Liver (tissue), 9 donors: Measurements from ENCODE around the gene TBC1D5. TPM values are rescaled to one million over a fixed set of nuclear protein-coding genes. Genes with fewer than 3 reads are reported as not detected.

Experiments
- DNase-seq: peaks from one replicate; pipeline ENCODE4 v3.0.0-alpha.2; 2017; ENCODE audit warnings: low spot score
- H3K27ac ChIP-seq, 2 donors: one replicate each; pipeline ENCODE4 v1.7.0; 2013; ENCODE audit warnings: inconsistent platforms in 2 of 2, low read length in 2 of 2, control low read depth in 1 of 2, low read depth in 1 of 2, mild to moderate bottlenecking in 1 of 2
- H3K27me3 ChIP-seq, 4 donors: one replicate each; pipeline versions ENCODE4 v1.6.1 to v1.7.0; 2013; ENCODE audit warnings: low read length in 3 of 4, inconsistent platforms in 1 of 4, mild to moderate bottlenecking in 1 of 4, moderate library complexity in 1 of 4; ENCODE audit not compliant: control insufficient read depth in 4 of 4, insufficient read depth in 4 of 4
- H3K36me3 ChIP-seq, 4 donors: one replicate each; pipeline versions ENCODE4 v1.6.1 to v1.7.0; 2013; ENCODE audit warnings: low read length in 3 of 4, mild to moderate bottlenecking in 3 of 4, low read depth in 1 of 4, moderate library complexity in 1 of 4; ENCODE audit not compliant: control insufficient read depth in 4 of 4, insufficient read depth in 3 of 4
- H3K4me1 ChIP-seq, 4 donors: one replicate each; pipeline versions ENCODE4 v1.6.1 to v1.7.0; 2013; ENCODE audit warnings: low read length in 3 of 4, mild to moderate bottlenecking in 3 of 4, moderate library complexity in 1 of 4; ENCODE audit not compliant: control insufficient read depth in 4 of 4, insufficient read depth in 4 of 4
- H3K4me3 ChIP-seq, 3 donors: one replicate each; pipeline versions ENCODE4 v1.6.1 to v1.7.0; 2013; ENCODE audit warnings: low read length in 3 of 3, control low read depth in 1 of 3, low read depth in 1 of 3, mild to moderate bottlenecking in 1 of 3
- H3K9ac ChIP-seq, 2 donors: one replicate each; pipeline ENCODE4 v1.7.0; 2013; ENCODE audit warnings: low read length in 2 of 2, mild to moderate bottlenecking in 2 of 2, moderate library complexity in 2 of 2, control low read depth in 1 of 2, low read depth in 1 of 2
- H3K9me3 ChIP-seq, 4 donors: one replicate each; pipeline versions ENCODE4 v1.6.1 to v1.7.0; 2013; ENCODE audit warnings: low read length in 3 of 4; ENCODE audit not compliant: control insufficient read depth in 4 of 4
- ATF3 ChIP-seq: IDR thresholded peaks from 2 replicates; pipeline ENCODE4 v1.6.1; 2016; ENCODE audit warnings: antibody characterized with exemption
- CTCF ChIP-seq: fragments of 150-350 bp; IDR thresholded peaks from 2 replicates; pipeline ENCODE4 v1.5.1; 2017; ENCODE audit warnings: improper control_type of control experiment, low read depth, low read length; ENCODE audit not compliant: missing input control
- EGR1 ChIP-seq, 2 donors: IDR thresholded peaks; 2 replicates each; pipeline ENCODE4 v1.6.1; 2016 to 2018; ENCODE audit warnings: antibody characterized with exemption in 2 of 2, low read depth in 2 of 2
- FOXA1 ChIP-seq: IDR thresholded peaks from 2 replicates; pipeline ENCODE4 v1.6.1; 2016; ENCODE audit warnings: antibody characterized with exemption
- FOXA2 ChIP-seq: IDR thresholded peaks from 2 replicates; pipeline ENCODE4 v1.6.1; 2016; ENCODE audit warnings: antibody characterized with exemption
- GABPA ChIP-seq, 2 donors: IDR thresholded peaks in 1 of 2; conservative IDR thresholded peaks in 1 of 2; 2 replicates each; pipeline ENCODE4 v1.6.1; 2016; ENCODE audit warnings: antibody characterized with exemption in 2 of 2, mild to moderate bottlenecking in 1 of 2, moderate library complexity in 1 of 2
- HNF4A ChIP-seq, 2 donors: conservative IDR thresholded peaks; 2 replicates each; pipeline ENCODE4 v1.6.1; 2016; ENCODE audit warnings: antibody characterized with exemption in 2 of 2, mild to moderate bottlenecking in 2 of 2
- HNF4G ChIP-seq: IDR thresholded peaks from 2 replicates; pipeline ENCODE4 v1.6.1; 2016; ENCODE audit warnings: antibody characterized with exemption
- JUND ChIP-seq, 2 donors: IDR thresholded peaks; 2 replicates each; pipeline ENCODE4 v1.6.1; 2016; ENCODE audit warnings: antibody characterized with exemption in 2 of 2
- MAX ChIP-seq: IDR thresholded peaks from 2 replicates; pipeline ENCODE4 v1.6.1; 2016; ENCODE audit warnings: antibody characterized with exemption
- NR2F2 ChIP-seq: IDR thresholded peaks from 2 replicates; pipeline ENCODE4 v1.6.1; 2016; ENCODE audit warnings: antibody characterized with exemption
- RAD21 ChIP-seq, 2 donors: IDR thresholded peaks; 2 replicates each; pipeline ENCODE4 v1.6.1; 2016; ENCODE audit warnings: antibody characterized with exemption in 2 of 2, mild to moderate bottlenecking in 2 of 2
- REST ChIP-seq: IDR thresholded peaks from 2 replicates; pipeline ENCODE4 v1.6.1; 2016; ENCODE audit warnings: antibody characterized with exemption, mild to moderate bottlenecking
- RXRA ChIP-seq, 2 donors: IDR thresholded peaks; 2 replicates each; pipeline ENCODE4 v1.6.1; 2017 to 2018; ENCODE audit warnings: antibody characterized with exemption in 2 of 2, mild to moderate bottlenecking in 1 of 2
- SP1 ChIP-seq: IDR thresholded peaks from 2 replicates; pipeline ENCODE4 v1.6.1; 2018; ENCODE audit warnings: antibody characterized with exemption, mild to moderate bottlenecking
- TAF1 ChIP-seq: conservative IDR thresholded peaks from 2 replicates; pipeline ENCODE4 v1.6.1; 2016; ENCODE audit warnings: antibody characterized with exemption, mild to moderate bottlenecking
- YY1 ChIP-seq: IDR thresholded peaks from 2 replicates; pipeline ENCODE4 v1.6.1; 2016; ENCODE audit warnings: antibody characterized with exemption, mild to moderate bottlenecking
- ZBTB33 ChIP-seq: IDR thresholded peaks from 2 replicates; pipeline ENCODE4 v1.6.1; 2016; ENCODE audit warnings: antibody characterized with exemption
- WGBS: extraction: QIAGEN DNeasy Blood & Tissue Kit; methylation state at CpG from one replicate; pipeline ENCODE4 v1.1.7; 2013; 5-methylcytosine and 5-hydroxymethylcytosine counted together
- polyA plus RNA-seq, 2 donors: library from polyadenylated mRNA; stranded (reverse) in 1 of 2; unstranded in 1 of 2; fragments of 200-250 nt in 1 of 2; fragments of >200 nt in 1 of 2; fragmentation: Nextera tagmentation in 1 of 2; extraction: Ambion mirVana in 1 of 2; gene quantifications; one replicate each; pipeline versions ENCODE4 v1.2.1 to v1.2.3, GENCODE V29; 2013 to 2015
- total RNA-seq, 2 donors: library from RNA; depleted of rRNA; stranded (reverse); fragments of >200 nt; gene quantifications; one replicate each; pipeline ENCODE4 v1.2.3, GENCODE V29; 2014
- donor health status: healthy.
- donor health status: healthy.
- donor health status: healthy.
- donor health status: healthy.
- donor health status: healthy.

TBC1D5 gene
- total and polyA plus RNA-seq, 4 donors = 9.1 to 45.6 (median 25.6) TPM

GRCh38 chr3:17154221-17154620, 588.2 kb downstream of the TBC1D5 start (continued):
- no peak for TF ChIP-seq HNF4A (conservative IDR thresholded peaks at IDR 0.05)
- no peak for TF ChIP-seq RAD21 (IDR thresholded peaks at IDR 0.05)
- no peak for TF ChIP-seq JUND (IDR thresholded peaks at IDR 0.05)
- TF ChIP-seq HNF4G = no peak

GRCh38 chr3:17153209-17153608, 589.2 kb downstream of the TBC1D5 start:
- no peaks in the 10 kb centered on the region for H3K4me1 ChIP-seq
- 98% methylated on average over 4 of the region's 4 CpGs for WGBS
- H3K9ac ChIP-seq = no peak overlapping the region
- no peaks in the 10 kb centered on the region for H3K27me3 ChIP-seq
- H3K9me3 ChIP-seq = peaks cover 7 to 12% (median 10%) of the 10 kb centered on the region in 4 donors
- H3K36me3 ChIP-seq = peaks cover 6 to 37% (median 14%) of the 10 kb centered on the region in 4 donors
- no peak for TF ChIP-seq SP1
- TF ChIP-seq CTCF = no peak
- H3K27ac ChIP-seq = no peak overlapping the region
- no peak overlapping the region for H3K4me3 ChIP-seq
- no peak for DNase-seq

- H3K36me3 ChIP-seq = peaks cover 4 to 28% (median 12%) of the 10 kb centered on the region in 4 donors
- H3K4me1 ChIP-seq = no peaks in the 10 kb centered on the region
- H3K27me3 ChIP-seq = no peaks in the 10 kb centered on the region
- WGBS = 92% methylated on average over 16 of the region's 16 CpGs
- no peak overlapping the region for H3K4me3 ChIP-seq
- no peak for TF ChIP-seq YY1
- no peak for TF ChIP-seq RXRA (IDR thresholded peaks at IDR 0.05)
- TF ChIP-seq MAX = no peak
- no peak for TF ChIP-seq HNF4A (conservative IDR thresholded peaks at IDR 0.05)
- TF ChIP-seq CTCF = no peak
- TF ChIP-seq GABPA (IDR thresholded peaks at IDR 0.05 in 1 of 2, conservative IDR thresholded peaks at IDR 0.05 in 1 of 2) = no peak
- TF ChIP-seq HNF4G = no peak
- TF ChIP-seq ATF3 = no peak
- no peak for TF ChIP-seq ZBTB33
- no peak for TF ChIP-seq REST
- no peak for TF ChIP-seq SP1
- TF ChIP-seq JUND (IDR thresholded peaks at IDR 0.05) = no peak
- no peak for TF ChIP-seq FOXA2
- TF ChIP-seq TAF1 = no peak
- TF ChIP-seq RAD21 (IDR thresholded peaks at IDR 0.05) = no peak
- no peak for TF ChIP-seq NR2F2
- TF ChIP-seq FOXA1 = no peak
- TF ChIP-seq EGR1 (IDR thresholded peaks at IDR 0.05; ENCODE audit: low read depth in 2 of 2) = no peak
- DNase-seq = no peak
- H3K27ac ChIP-seq = no peak overlapping the region
- peaks cover 7 to 12% (median 10%) of the 10 kb centered on the region in 4 donors for H3K9me3 ChIP-seq
- no peak overlapping the region for H3K9ac ChIP-seq
Observed at GRCh38 chr3:17151598-17152373, 590.6 kb downstream of the TBC1D5 start.
